Measurements from ENCODE around the gene POLR2C.

DNA sequence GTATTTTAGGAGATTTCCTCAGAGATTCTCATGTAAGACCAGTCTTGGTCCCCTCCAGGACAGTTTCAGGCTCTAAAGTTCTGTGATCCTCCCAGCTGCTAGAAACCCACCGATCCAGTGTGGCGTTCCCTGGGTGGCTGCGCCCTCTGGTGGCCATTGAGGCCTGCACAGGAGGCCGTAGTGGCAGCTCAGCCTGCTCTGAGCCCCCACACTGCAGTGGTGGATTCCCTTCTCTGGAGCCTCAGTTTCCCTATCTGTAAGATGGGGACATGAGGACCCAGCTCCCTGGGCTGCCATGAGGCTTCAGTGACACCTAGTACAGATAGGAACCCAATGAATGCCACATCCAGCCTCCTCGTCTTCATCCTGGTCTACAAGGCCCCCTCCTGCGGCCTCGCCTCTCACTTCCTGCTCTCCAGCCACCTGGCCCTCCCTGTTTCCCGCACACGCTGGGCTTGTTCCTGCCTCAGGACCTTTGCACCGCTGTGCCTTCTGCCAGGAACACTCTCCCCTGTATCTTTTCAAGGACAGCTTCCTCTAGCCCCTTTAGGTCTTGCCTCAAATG lies 57.4 kb downstream of the POLR2C start:
- TF ChIP-seq BRCA1 (CRISPR knock-in tag; IDR thresholded peaks at IDR 0.05) (0 out of 2 replicates have a peak, but pooled peaks have one; percentile 69), TAF1 (CRISPR knock-in tag; IDR thresholded peaks at IDR 0.05) (no peak), MXD4 (CRISPR knock-in tag; IDR thresholded peaks at IDR 0.05) (0 out of 2 replicates have a peak, but pooled peaks have one; percentile 23), JUNB (CRISPR knock-in tag; IDR thresholded peaks at IDR 0.05; ENCODE audit: borderline replicate concordance) (no peak), CBX2 (IDR thresholded peaks at IDR 0.05; ENCODE audit: low read depth, low read length) (no peak), CBX2 (CRISPR knock-in tag; IDR thresholded peaks at IDR 0.05; ENCODE audit: low read depth) (0 out of 2 replicates have a peak, but pooled peaks have one; percentile 66), REL (CRISPR knock-in tag; conservative IDR thresholded peaks at IDR 0.05) (no peak), ESRRA (CRISPR knock-in tag; IDR thresholded peaks at IDR 0.05; ENCODE audit: low read depth) (no peak), ZFP82 (CRISPR knock-in tag; IDR thresholded peaks at IDR 0.05; ENCODE audit: borderline replicate concordance) (no peak), ZFX (CRISPR knock-in tag; IDR thresholded peaks at IDR 0.05; ENCODE audit: low read depth) (no peak), AFF4 (CRISPR knock-in tag; IDR thresholded peaks at IDR 0.05) (no peak)
- TF ChIP-seq, protein P1, sequence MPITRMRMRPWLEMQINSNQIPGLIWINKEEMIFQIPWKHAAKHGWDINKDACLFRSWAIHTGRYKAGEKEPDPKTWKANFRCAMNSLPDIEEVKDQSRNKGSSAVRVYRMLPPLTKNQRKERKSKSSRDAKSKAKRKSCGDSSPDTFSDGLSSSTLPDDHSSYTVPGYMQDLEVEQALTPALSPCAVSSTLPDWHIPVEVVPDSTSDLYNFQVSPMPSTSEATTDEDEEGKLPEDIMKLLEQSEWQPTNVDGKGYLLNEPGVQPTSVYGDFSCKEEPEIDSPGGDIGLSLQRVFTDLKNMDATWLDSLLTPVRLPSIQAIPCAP (CRISPR knock-in tag; IDR thresholded peaks at IDR 0.05; ENCODE audit: low read depth): no peak
- TF ChIP-seq, protein P2, sequence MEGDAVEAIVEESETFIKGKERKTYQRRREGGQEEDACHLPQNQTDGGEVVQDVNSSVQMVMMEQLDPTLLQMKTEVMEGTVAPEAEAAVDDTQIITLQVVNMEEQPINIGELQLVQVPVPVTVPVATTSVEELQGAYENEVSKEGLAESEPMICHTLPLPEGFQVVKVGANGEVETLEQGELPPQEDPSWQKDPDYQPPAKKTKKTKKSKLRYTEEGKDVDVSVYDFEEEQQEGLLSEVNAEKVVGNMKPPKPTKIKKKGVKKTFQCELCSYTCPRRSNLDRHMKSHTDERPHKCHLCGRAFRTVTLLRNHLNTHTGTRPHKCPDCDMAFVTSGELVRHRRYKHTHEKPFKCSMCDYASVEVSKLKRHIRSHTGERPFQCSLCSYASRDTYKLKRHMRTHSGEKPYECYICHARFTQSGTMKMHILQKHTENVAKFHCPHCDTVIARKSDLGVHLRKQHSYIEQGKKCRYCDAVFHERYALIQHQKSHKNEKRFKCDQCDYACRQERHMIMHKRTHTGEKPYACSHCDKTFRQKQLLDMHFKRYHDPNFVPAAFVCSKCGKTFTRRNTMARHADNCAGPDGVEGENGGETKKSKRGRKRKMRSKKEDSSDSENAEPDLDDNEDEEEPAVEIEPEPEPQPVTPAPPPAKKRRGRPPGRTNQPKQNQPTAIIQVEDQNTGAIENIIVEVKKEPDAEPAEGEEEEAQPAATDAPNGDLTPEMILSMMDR (CRISPR knock-in tag; IDR thresholded peaks at IDR 0.05): peak; percentile 99
